Pancreas (tissue), 10 donors: ENCODE measurements around the gene SDK1. TPM values are rescaled to one million over a fixed set of nuclear protein-coding genes. Genes with fewer than 3 reads are reported as not detected.
A peak's percentile ranks its signal among the peaks of the same experiment; 100 is the strongest.

Experiments used
- ATAC-seq, 4 donors: fragments of 200-7000 bp; cut with Tn5 transposase; one replicate each; pipeline versions ENCODE4 v1.8.0 to v1.9.1; 2020; ENCODE audit warnings: mild to moderate bottlenecking in 4 of 4, moderate library complexity in 4 of 4
- DNase-seq, 6 donors: peaks; one replicate each; pipeline ENCODE4 v3.0.0-alpha.2; 2020
- FAIRE-seq: peaks from 2 replicates; lab custom pipeline; 2012; peaks lifted over from hg19 to GRCh38; lab: Jason Lieb, UNC
- H3K27ac ChIP-seq, 4 donors: fragments of 200-600 bp; sonication (generic); 1 replicate in 3 of 4; 2 replicates in 1 of 4; pipeline versions ENCODE4 v1.5.0 to v1.8.0; 2020
- H3K27me3 ChIP-seq, 4 donors: fragments of 200-600 bp; one replicate each; pipeline ENCODE4 v1.8.0; 2021
- H3K36me3 ChIP-seq, 3 donors: fragments of 200-600 bp; sonication (generic) in 1 of 3; one replicate each; pipeline versions ENCODE4 v1.5.0 to v1.8.0; 2020 to 2021
- H3K4me1 ChIP-seq, 3 donors: fragments of 200-600 bp; one replicate each; pipeline ENCODE4 v1.8.0; 2021
- H3K4me3 ChIP-seq, 4 donors: fragments of 200-600 bp; sonication (generic) in 2 of 4; one replicate each; pipeline versions ENCODE4 v1.5.0 to v1.8.0; 2020 to 2021
- H3K9me3 ChIP-seq, 4 donors: fragments of 200-600 bp; one replicate each; pipeline ENCODE4 v1.8.0; 2021
- CTCF ChIP-seq, 4 donors: fragments of 200-600 bp; sonication (generic) in 3 of 4; IDR thresholded peaks; one replicate each; pipeline versions ENCODE4 v1.5.0 to v1.8.0; 2021; ENCODE audit warnings: antibody characterized with exemption in 4 of 4
- WGBS, 2 donors: extraction: QIAGEN DNeasy Blood & Tissue Kit; methylation state at CpG; one replicate each; pipeline ENCODE4 v1.1.7; 2013; 5-methylcytosine and 5-hydroxymethylcytosine counted together
- intact Hi-C, 3 donors: fragments of 100-400 bp; cut with DNase I; formaldehyde crosslinking; loops; one replicate each; pipeline versions ENCODE4 v1.11.1 to v1.14.2; 2022
- polyA plus RNA-seq, 2 donors: library from polyadenylated mRNA; stranded (reverse); fragments of 200-250 nt; gene quantifications; one replicate each; pipeline ENCODE4 v1.2.3, GENCODE V29; 2013
- total RNA-seq, 6 donors: library from RNA; stranded (reverse); fragmentation: NEBNext Ultra II Directional in 4 of 6; extraction: Animal tissue kit (Norgen Biotek cat#: 25700) in 4 of 6; gene quantifications; one replicate each; pipeline versions ENCODE4 v1.2.1 to v1.2.4, GENCODE V29; 2021 to 2023
- donor health status: healthy with polysubstance abuse.
- donor health status: DM: no; HTN: no; CAD: no; lungs with moderate emphysema.
- donor health status: DM: no; HTN: no; CAD: no.
- donor health status: control.
- donor health status: control.
- donor health status: Bipolar disorder and iron deficiency.
- donor health status: DM: yes; HTN: yes; CAD: no.
- donor health status: DM: no; HTN: no; CAD: no.
- donor health status: DM: no; HTN: no; CAD: no.
- donor health status: DM: yes; HTN: yes; CAD: no.

Gene SDK1
- total and polyA plus RNA-seq, 8 donors: 10.8 to 30.8 (median 19.8) TPM

DNA sequence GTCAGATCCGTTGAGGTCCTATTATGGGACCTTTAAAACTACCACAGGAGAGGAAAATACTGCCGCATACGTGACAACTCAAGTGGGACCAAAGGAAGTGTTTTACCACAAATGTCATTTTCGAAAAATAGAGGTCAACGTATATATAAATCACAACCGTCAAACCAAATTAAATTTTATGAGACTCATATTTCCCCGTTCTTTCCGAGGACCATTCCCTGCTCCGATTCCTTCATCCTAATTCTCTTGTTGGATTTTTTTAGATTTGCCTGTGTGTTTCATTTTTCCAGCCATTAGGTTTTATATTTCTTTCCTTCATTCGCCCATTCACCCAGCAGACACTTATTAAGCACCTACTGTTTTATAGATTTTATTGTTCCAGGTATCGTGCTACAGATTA, 797.1 kb downstream of the SDK1 start:
- H3K4me3 ChIP-seq: no peak overlapping the region
- DNase-seq: no peak
- WGBS, 2 donors: 95 to 96% methylated on average over 11 of the region's 11 CpGs
- H3K27me3 ChIP-seq: no peaks in the 10 kb centered on the region
- no peak overlapping the region for H3K27ac ChIP-seq
- no peaks in the 10 kb centered on the region for H3K4me1 ChIP-seq
- H3K9me3 ChIP-seq: no peaks in the 10 kb centered on the region
- ATAC-seq: no peak
- FAIRE-seq: no peak
- TF ChIP-seq CTCF (IDR thresholded peaks at IDR 0.05): no peak
- intact Hi-C loops: no loop called here
- no peaks in the 10 kb centered on the region for H3K36me3 ChIP-seq

- H3K27ac ChIP-seq: no peak overlapping the region
- H3K4me3 ChIP-seq: no peak overlapping the region
- WGBS, 2 donors: 96% methylated on average over 14 of the region's 14 CpGs
- ATAC-seq (no peak), FAIRE-seq (no peak), DNase-seq (no peak)
- intact Hi-C loops: no loop called here
- no peaks in the 10 kb centered on the region for H3K36me3 ChIP-seq
- no peak for TF ChIP-seq CTCF (IDR thresholded peaks at IDR 0.05)
- H3K4me1 ChIP-seq: no peaks in the 10 kb centered on the region
- no peaks in the 10 kb centered on the region for H3K9me3 ChIP-seq
- H3K27me3 ChIP-seq: no peaks in the 10 kb centered on the region
Observed at GRCh38 chr7:4099651-4100050, 798.6 kb downstream of the SDK1 start.

GRCh38 chr7:4100148-4100547, 799.1 kb downstream of the SDK1 start:
- Histone ChIP-seq H3K27ac (no peak overlapping the region), H3K4me3 (no peak overlapping the region), H3K4me1 (no peaks in the 10 kb centered on the region), H3K27me3 (no peaks in the 10 kb centered on the region), H3K36me3 (no peaks in the 10 kb centered on the region), H3K9me3 (no peaks in the 10 kb centered on the region)
- 90 to 93% methylated on average over 8 of the region's 8 CpGs for WGBS, 2 donors
- DNase-seq (no peak), ATAC-seq (no peak), FAIRE-seq (no peak)
- no peak for TF ChIP-seq CTCF (IDR thresholded peaks at IDR 0.05)
- intact Hi-C loops: no loop called here

- Histone ChIP-seq H3K27ac (no peak overlapping the region), H3K4me3 (no peak overlapping the region), H3K4me1 (no peaks in the 10 kb centered on the region), H3K27me3 (no peaks in the 10 kb centered on the region), H3K9me3 (no peaks in the 10 kb centered on the region), H3K36me3 (no peaks in the 10 kb centered on the region)
- FAIRE-seq (no peak), ATAC-seq (no peak), DNase-seq (no peak)
- WGBS, 2 donors: 88 to 92% methylated on average over 11 of the region's 11 CpGs
- TF ChIP-seq CTCF (IDR thresholded peaks at IDR 0.05): no peak
- intact Hi-C loops: no loop called here
Observed at GRCh38 chr7:4100691-4101090, 799.6 kb downstream of the SDK1 start.

- intact Hi-C loops: no loop called here
- no peaks in the 10 kb centered on the region for H3K9me3 ChIP-seq
- FAIRE-seq: no peak
- no peaks in the 10 kb centered on the region for H3K36me3 ChIP-seq
- TF ChIP-seq CTCF (IDR thresholded peaks at IDR 0.05): no peak
- no peak overlapping the region for H3K27ac ChIP-seq
- no peak for DNase-seq
- peak in 2 of 4 donors; percentile 9 to 32 for ATAC-seq
- H3K4me3 ChIP-seq: no peak overlapping the region
- WGBS, 2 donors: 82 to 87% methylated on average over 14 of the region's 14 CpGs
- H3K27me3 ChIP-seq: no peaks in the 10 kb centered on the region
- H3K4me1 ChIP-seq: no peaks in the 10 kb centered on the region
Observed at GRCh38 chr7:4102231-4102841, 801.3 kb downstream of the SDK1 start.
